Memory B cell (primary cell): ENCODE data around the gene CNTN5.
"Not testable (repeated sequence)": the region's sequence is repeated elsewhere in the genome, so short reads cannot be mapped to it uniquely, and the experiment has no call there.

Source experiments
- ATAC-seq: fragments of 150-1000 bp; cut with Tn5 transposase; 2 replicates; pipeline ENCODE4 v1.10.0; 2021; ENCODE audit warnings: low read depth, mild to moderate bottlenecking, moderate library complexity
- DNase-seq, 2 donors: peaks; one replicate each; pipeline ENCODE4 v3.0.0; 2022; ENCODE audit warnings: low spot score in 2 of 2
- H3K27ac Mint-ChIP-seq: one replicate; pipeline ENCODE4 v1.8.0; 2022; ENCODE audit warnings: mild to moderate bottlenecking, moderate library complexity, mixed read lengths
- H3K27me3 Mint-ChIP-seq: one replicate; pipeline ENCODE4 v1.8.0; 2022; ENCODE audit warnings: mixed read lengths
- H3K36me3 Mint-ChIP-seq: one replicate; pipeline ENCODE4 v1.8.0; 2022; ENCODE audit warnings: mild to moderate bottlenecking, mixed read lengths
- H3K4me1 Mint-ChIP-seq: one replicate; pipeline ENCODE4 v1.8.0; 2022; ENCODE audit warnings: mixed read lengths
- H3K4me3 Mint-ChIP-seq: one replicate; pipeline ENCODE4 v1.8.0; 2022; ENCODE audit warnings: mild to moderate bottlenecking, moderate library complexity, mixed read lengths
- H3K9me3 Mint-ChIP-seq: one replicate; pipeline ENCODE4 v1.8.0; 2022; ENCODE audit warnings: mixed read lengths

Gene CNTN5

DNA sequence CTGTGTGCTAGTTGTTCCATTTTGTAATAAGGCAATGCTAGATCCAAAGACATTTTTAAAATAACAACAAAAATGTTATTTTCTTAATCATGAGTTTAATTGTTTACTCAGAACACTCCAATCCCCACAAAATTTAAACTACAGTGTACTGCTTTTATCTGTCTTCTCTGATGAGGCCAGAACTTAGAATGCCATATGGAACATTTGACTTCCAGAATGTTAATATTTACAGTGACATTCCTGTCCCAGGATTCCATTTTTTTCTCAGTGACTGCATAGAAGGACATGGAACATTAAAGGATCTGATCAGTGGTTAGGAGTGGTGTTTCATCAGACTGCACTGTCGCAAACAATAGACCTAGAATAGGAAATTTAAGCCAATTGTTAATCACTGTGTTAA lies 1171.4 kb downstream of the CNTN5 start:
- Mint-ChIP-seq H3K27ac (no peak overlapping the region), H3K27me3 (no peaks in the 10 kb centered on the region), H3K36me3 (no peaks in the 10 kb centered on the region), H3K4me1 (no peaks in the 10 kb centered on the region), H3K4me3 (no peak overlapping the region), H3K9me3 (peaks cover 7% of the 10 kb centered on the region)
- ATAC-seq, result no peak
- DNase-seq, result no peak

DNA sequence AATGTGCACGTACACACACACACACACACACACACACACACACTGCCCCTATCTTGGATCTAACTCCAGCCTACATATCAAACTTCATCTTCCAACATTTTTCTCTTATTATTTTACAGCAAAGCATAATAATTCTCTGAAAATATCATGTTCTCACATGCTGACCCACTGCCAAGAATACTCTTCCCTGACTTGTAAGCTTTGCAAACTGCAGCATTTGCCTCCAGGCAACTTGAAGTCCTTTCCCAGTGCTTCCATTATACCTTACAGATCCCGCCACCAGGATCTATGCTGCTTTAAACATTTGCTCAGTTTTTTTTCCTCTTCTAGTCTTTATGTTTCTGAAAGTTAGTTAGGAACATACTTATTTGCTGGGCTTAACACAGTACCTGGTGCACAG lies 1183.0 kb downstream of the CNTN5 start:
- Mint-ChIP-seq H3K27ac (no peak overlapping the region), H3K4me1 (no peaks in the 10 kb centered on the region), H3K36me3 (no peaks in the 10 kb centered on the region), H3K27me3 (no peaks in the 10 kb centered on the region), H3K4me3 (no peak overlapping the region), H3K9me3 (no peaks in the 10 kb centered on the region)
- DNase-seq (no peak), ATAC-seq (no peak)

DNA sequence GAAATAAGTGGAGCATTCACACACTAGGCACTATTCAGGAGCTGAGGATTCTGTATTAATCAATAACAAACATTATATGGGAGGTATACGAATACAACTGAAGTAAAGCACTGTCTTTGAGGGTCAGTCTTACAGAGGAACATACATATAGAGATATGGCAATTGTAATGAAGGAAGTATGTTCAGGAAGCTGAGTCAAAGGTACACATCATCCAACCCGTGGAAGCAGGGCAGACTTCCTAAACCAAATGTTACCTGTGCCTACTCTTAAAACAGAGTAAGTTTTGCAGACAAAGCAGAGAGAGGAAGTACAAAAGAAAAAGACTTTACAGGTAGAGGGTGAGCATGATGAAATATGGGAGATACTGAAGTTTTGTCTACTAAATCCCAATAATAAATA lies 1185.2 kb downstream of the CNTN5 start:
- DNase-seq (no peak), ATAC-seq (no peak)
- H3K27ac Mint-ChIP-seq, result no peak overlapping the region
- no peaks in the 10 kb centered on the region for H3K4me1 Mint-ChIP-seq
- no peak overlapping the region for H3K4me3 Mint-ChIP-seq
- H3K9me3 Mint-ChIP-seq, result no peaks in the 10 kb centered on the region
- no peaks in the 10 kb centered on the region for H3K27me3 Mint-ChIP-seq
- no peaks in the 10 kb centered on the region for H3K36me3 Mint-ChIP-seq

DNA sequence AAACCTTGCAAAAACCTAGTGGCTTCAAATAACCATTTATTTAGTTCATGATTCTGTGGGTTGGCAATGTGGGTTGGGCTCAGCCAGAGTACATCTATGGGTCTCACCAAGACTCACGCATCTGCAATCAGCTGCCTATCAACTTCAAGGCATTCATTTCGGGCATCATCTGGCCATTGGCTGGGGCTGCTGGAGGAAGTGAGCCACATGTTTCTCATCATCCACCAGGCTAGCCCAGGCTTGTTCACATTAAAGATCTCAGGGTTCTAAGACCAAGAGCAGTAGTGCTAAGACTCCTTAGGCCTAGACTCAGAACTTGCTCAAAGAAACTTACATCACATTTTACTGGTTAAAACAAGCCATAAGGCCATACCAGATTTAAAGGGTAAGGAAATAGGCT lies 1187.5 kb downstream of the CNTN5 start:
- Mint-ChIP-seq H3K27ac (no peak overlapping the region), H3K27me3 (no peaks in the 10 kb centered on the region), H3K4me1 (no peaks in the 10 kb centered on the region), H3K36me3 (no peaks in the 10 kb centered on the region), H3K4me3 (no peak overlapping the region), H3K9me3 (no peaks in the 10 kb centered on the region)
- DNase-seq (no peak), ATAC-seq (no peak)

DNA sequence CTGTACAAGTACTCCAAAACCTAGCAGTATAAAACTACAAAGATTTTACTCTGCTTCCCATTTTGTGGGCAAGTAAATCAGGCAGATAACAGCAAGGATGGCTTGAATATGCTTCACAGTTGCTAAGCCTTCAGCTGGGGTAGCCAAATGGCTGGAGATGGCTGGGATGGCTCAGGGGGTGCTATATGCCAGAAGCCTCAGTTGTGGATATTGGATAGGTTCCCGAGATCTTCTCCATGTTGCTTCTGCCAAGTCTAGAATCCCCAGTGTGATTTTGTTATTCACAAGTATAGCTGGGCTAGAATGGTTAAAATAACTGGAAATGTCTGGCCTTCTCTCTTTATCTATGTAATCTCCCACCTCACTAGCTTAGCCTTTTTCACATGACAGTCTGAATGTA lies 1194.0 kb downstream of the CNTN5 start:
- no peak for ATAC-seq
- H3K27me3 Mint-ChIP-seq, result no peaks in the 10 kb centered on the region

DNA sequence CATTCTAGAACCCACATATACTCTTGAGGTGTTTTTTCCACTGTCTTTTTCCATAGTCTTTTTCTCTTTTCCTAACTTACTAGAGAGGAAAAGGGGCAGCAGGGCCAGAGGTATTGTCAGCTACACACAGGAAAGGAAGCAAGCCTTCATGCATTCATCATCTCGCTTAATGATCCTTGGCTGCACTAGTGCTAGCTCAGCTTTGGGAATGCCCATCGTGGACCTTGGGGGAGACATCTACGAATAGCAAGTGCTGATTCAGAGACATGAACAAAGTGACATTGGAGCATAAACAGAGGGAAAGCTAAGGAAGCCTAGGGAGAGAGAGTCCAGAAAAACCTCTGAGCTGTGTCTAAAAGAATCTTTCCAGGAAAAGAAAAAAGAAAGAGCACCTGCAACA lies 1200.1 kb downstream of the CNTN5 start:
- Mint-ChIP-seq H3K27me3 (no peaks in the 10 kb centered on the region), H3K36me3 (no peaks in the 10 kb centered on the region), H3K4me3 (no peak overlapping the region), H3K27ac (no peak overlapping the region), H3K4me1 (no peaks in the 10 kb centered on the region), H3K9me3 (peaks cover 2% of the 10 kb centered on the region)
- DNase-seq (no peak), ATAC-seq (no peak)

More for the DNA sequence above, 1194.0 kb downstream of the CNTN5 start:
- Mint-ChIP-seq H3K9me3 (peaks cover 3% of the 10 kb centered on the region), H3K36me3 (no peaks in the 10 kb centered on the region), H3K4me1 (no peaks in the 10 kb centered on the region), H3K27ac (no peak overlapping the region), H3K4me3 (no peak overlapping the region)
- no peak for DNase-seq

DNA sequence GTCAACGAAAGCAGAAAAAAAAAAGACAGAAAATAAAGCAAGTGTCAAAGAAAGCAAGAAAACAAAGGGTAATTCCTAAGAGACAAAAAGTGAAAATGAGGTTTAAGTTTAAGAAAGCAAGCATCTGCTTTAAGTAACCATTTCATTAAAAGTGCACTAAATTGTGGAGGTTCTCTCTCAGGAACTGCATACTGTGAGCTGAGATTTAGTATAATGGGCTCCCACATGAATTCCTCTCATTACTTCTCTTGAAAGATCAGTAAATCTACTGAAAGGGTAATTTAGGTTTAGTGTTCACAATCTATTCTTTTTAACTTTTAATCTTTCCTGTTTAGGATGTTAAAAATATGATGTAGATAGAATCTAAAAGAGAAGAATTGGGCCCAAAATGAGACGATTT lies 1201.0 kb downstream of the CNTN5 start:
- no peak overlapping the region for H3K4me3 Mint-ChIP-seq
- H3K4me1 Mint-ChIP-seq, result no peaks in the 10 kb centered on the region
- no peaks in the 10 kb centered on the region for H3K36me3 Mint-ChIP-seq
- H3K27ac Mint-ChIP-seq, result no peak overlapping the region
- H3K27me3 Mint-ChIP-seq, result no peaks in the 10 kb centered on the region
- no peak for ATAC-seq
- no peak for DNase-seq
- H3K9me3 Mint-ChIP-seq, result peaks cover 2% of the 10 kb centered on the region

DNA sequence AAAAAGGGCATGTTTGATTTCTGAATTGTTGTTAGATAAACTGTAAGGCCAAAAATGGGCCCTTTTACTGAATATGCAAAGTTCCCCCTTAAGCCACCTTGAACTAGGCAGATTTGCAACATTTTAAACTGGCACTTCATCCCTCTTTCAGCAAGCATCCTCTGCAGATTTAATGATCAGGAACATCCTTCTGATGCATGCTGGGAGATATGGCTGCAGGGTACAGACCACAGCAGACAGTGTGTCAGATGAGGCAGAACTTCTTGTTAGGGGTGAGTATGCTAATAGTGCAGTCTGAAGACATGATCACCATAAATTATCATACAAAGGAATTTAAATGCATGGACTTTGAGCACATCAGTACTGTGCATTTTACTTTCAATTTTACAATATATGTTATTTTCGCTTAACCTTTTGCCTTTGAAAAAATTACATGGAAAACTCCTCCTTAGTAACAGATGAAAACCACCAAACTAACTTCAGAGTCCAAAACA lies 1203.8 kb downstream of the CNTN5 start:
- Mint-ChIP-seq H3K36me3 (no peaks in the 10 kb centered on the region), H3K4me1 (no peaks in the 10 kb centered on the region), H3K27me3 (no peaks in the 10 kb centered on the region), H3K9me3 (peaks cover 4% of the 10 kb centered on the region), H3K4me3 (no peak overlapping the region), H3K27ac (no peak overlapping the region)
- no peak for DNase-seq
- ATAC-seq, result no peak

DNA sequence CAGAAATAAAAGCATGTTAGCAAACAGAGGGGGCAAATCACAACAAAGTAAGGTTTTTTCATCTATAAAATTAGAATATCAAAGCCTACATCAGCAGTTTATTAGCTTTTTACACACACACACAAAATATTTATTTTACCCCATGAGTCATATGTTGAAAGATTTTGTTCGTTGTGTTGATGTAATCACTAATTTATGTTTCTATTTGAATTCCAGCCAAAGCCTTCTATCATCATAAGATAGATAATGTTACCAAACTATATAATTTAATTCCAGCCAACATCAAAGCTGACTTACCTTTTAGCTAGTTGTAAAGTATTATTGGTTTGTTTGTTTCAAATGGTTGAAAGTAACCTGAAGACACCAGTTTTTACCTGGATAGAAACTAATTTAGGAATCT lies 1208.3 kb downstream of the CNTN5 start:
- H3K4me1 Mint-ChIP-seq, result no peaks in the 10 kb centered on the region

DNA sequence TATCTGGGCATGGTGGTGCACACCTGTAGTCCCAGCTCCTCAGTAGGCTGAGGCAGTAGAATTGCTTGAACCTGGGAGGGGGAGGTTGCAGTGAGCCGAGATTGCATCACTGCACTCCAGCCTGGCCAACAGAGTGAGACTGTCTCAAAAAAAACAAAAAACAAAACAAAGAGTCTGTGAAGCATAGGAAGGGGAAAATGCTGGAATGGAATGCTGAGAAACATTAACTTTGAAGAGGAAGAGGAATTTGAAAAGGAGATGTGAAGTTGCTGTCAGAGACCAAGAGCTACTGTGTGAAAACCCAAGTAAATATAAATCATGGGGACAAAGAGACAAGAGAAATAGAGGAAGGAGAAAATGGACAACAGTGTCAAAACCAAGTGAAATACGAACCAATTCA lies 1211.3 kb downstream of the CNTN5 start:
- no peak overlapping the region for H3K27ac Mint-ChIP-seq
- DNase-seq (no peak), ATAC-seq (no peak)
- no peaks in the 10 kb centered on the region for H3K36me3 Mint-ChIP-seq
- no peak overlapping the region for H3K4me3 Mint-ChIP-seq
- no peaks in the 10 kb centered on the region for H3K27me3 Mint-ChIP-seq
- H3K9me3 Mint-ChIP-seq, result peaks cover 9% of the 10 kb centered on the region
- H3K4me1 Mint-ChIP-seq, result no peaks in the 10 kb centered on the region

More for the DNA sequence above, 1208.3 kb downstream of the CNTN5 start:
- no peaks in the 10 kb centered on the region for H3K27me3 Mint-ChIP-seq
- no peaks in the 10 kb centered on the region for H3K36me3 Mint-ChIP-seq
- no peak overlapping the region for H3K4me3 Mint-ChIP-seq
- ATAC-seq, result no peak
- H3K27ac Mint-ChIP-seq, result no peak overlapping the region
- no peak for DNase-seq
- peaks cover 7% of the 10 kb centered on the region for H3K9me3 Mint-ChIP-seq

DNA sequence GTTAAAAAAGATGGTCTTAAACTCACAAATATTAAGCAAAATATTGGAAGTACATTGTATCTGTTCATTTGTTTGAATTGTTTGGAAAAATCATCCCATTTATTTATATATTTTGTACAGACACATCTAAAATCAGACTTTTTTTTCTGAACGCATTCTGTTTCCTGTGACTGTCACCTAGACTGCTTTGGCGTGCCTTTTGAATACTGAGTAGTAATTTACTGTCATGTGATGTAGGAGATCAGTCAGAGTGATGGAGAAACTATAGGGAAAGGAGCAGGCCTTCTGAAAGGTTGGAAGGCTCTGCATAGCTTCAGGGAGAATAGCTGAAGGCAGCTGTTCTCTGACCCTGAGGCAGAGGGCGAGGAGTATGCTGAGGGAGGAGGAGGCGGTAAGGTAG lies 1214.3 kb downstream of the CNTN5 start:
- H3K27ac Mint-ChIP-seq, result no peak overlapping the region
- no peaks in the 10 kb centered on the region for H3K4me1 Mint-ChIP-seq
- no peaks in the 10 kb centered on the region for H3K36me3 Mint-ChIP-seq
- ATAC-seq, result no peak
- H3K27me3 Mint-ChIP-seq, result no peaks in the 10 kb centered on the region
- no peak overlapping the region for H3K4me3 Mint-ChIP-seq
- H3K9me3 Mint-ChIP-seq, result peaks cover 7% of the 10 kb centered on the region
- DNase-seq, result no peak

DNA sequence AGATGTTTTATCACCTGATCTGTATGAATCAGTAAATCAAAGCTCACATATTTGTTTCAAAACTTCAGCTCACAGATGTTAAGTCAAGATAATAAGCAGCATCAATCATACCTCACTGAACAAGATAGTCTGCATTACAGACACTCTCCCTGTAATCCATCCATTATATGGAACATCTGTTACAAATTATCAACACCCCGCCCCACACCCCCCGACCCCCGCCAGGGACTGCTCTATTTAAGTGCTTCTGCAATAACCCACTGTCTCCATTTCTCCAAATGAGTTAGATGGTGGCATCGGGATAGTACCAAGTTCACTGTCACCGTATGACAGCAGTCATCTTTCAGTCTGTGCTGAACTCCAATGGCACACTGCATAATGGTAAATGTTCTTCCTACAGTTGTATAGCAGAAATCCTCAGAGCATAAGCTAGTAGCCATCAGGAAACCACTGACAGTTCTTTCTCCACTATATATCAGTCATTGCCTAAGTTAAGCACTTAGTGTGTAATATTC lies 1219.3 kb downstream of the CNTN5 start:
- H3K9me3 Mint-ChIP-seq, result peaks cover 5% of the 10 kb centered on the region
- H3K4me3 Mint-ChIP-seq, result no peak overlapping the region
- ATAC-seq (no peak), DNase-seq (no peak)
- H3K27me3 Mint-ChIP-seq, result no peaks in the 10 kb centered on the region
- H3K27ac Mint-ChIP-seq, result no peak overlapping the region
- H3K36me3 Mint-ChIP-seq, result no peaks in the 10 kb centered on the region
- H3K4me1 Mint-ChIP-seq, result no peaks in the 10 kb centered on the region

DNA sequence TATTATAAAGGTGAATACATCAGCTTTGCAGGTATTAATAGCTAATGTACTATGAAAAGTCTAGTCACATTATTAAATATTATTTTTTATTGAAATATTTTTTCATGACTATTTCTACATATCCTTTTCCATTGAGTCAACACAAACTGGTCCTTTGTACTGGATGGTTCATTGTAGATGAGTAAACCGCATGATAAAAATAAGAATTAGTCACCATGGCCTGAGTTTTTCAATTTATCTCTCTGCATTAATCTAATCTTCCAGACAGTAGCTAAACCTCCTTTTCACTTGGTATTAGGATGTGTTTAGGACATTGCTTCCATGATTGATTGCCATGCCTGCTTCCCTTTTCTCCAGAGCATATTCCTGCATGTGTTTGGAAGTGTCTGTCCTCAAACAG lies 1227.0 kb downstream of the CNTN5 start:
- Mint-ChIP-seq H3K4me1 (no peaks in the 10 kb centered on the region), H3K36me3 (no peaks in the 10 kb centered on the region), H3K27me3 (no peaks in the 10 kb centered on the region), H3K27ac (no peak overlapping the region), H3K9me3 (peaks cover 6% of the 10 kb centered on the region), H3K4me3 (no peak overlapping the region)
- no peak for ATAC-seq
- DNase-seq, result no peak

DNA sequence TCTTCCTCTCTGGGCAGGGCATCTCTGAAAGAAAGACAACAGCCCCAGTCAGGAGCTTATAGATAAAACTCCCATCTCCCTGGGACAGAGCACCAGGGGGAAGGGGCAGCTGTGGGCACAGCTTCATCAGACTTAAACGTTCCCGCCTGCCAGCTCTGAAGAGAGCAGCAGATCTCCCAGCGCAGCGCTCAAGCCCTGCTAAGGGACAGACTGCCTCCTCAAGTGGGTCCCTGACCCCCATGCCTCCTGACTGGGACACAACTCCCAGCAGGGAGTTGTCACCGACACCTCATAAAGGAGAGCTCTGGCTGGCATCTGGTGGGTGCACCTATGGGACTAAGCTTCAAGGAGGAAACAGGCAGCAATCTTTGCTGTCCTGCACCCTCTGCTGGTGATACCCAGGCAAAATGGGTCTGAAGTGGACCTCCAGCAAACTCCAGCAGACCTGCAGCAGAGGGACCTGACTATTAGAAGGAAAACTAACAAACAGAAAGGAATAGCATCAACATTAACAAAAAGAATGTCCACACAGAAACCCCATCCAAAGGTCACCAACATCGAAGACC lies 1236.6 kb downstream of the CNTN5 start:
- not testable (repeated sequence) for H3K36me3 Mint-ChIP-seq, H3K9me3 Mint-ChIP-seq, H3K27me3 Mint-ChIP-seq, ATAC-seq, H3K27ac Mint-ChIP-seq, H3K4me1 Mint-ChIP-seq, H3K4me3 Mint-ChIP-seq, DNase-seq

DNA sequence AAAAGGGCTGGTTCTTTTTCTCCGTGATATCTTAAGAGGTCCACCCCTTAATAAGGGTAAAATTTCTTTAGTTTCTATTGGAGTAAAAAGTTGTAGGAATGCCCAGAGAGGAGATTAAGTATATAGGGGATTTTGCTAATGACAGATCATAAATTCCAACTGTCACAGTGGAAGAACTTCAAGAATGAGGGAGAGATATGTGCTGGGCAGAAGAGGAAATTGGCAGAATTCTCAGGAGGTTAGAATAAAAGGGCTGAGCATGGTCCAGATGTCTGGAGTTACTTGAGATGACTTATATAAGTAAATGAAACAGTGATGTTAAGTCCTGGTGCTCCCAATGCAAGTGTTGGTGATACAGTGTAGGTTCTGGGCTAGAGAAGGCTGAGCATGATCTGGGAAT lies 1248.8 kb downstream of the CNTN5 start:
- no peaks in the 10 kb centered on the region for H3K27me3 Mint-ChIP-seq
- H3K4me3 Mint-ChIP-seq, result no peak overlapping the region
- peaks cover 7% of the 10 kb centered on the region for H3K9me3 Mint-ChIP-seq
- H3K4me1 Mint-ChIP-seq, result no peaks in the 10 kb centered on the region
- ATAC-seq (no peak), DNase-seq (no peak)
- H3K36me3 Mint-ChIP-seq, result no peaks in the 10 kb centered on the region
- H3K27ac Mint-ChIP-seq, result no peak overlapping the region
